HepG2 (cell line): ENCODE results near the gene PHKB. TPM values are rescaled to one million over a fixed set of nuclear protein-coding genes. Genes with fewer than 3 reads are reported as not detected.

Experiments used
- CENPX ChIP-seq: sonication (generic); formaldehyde crosslinking; IDR thresholded peaks from 2 replicates; pipeline ENCODE4 v1.9.0; 2021; ENCODE audit warnings: mild to moderate bottlenecking, missing genetic modification reagents, moderate library complexity
- HES4 ChIP-seq: sonication (generic); formaldehyde crosslinking; IDR thresholded peaks from 2 replicates; pipeline ENCODE4 v1.9.0; 2021; ENCODE audit warnings: mild to moderate bottlenecking, missing genetic modification reagents, borderline replicate concordance
- HNRNPK ChIP-seq: fragments of 200-400 bp; formaldehyde crosslinking; IDR thresholded peaks from 2 replicates; pipeline ENCODE4 v1.6.1; 2018; ENCODE audit warnings: low read length, low read depth, moderate library complexity, mild to moderate bottlenecking; ENCODE audit not compliant: poor library complexity, severe bottlenecking
- JARID2 ChIP-seq: sonication (generic); formaldehyde crosslinking; IDR thresholded peaks from 2 replicates; pipeline ENCODE4 v1.8.1; 2023; ENCODE audit warnings: missing genetic modification reagents, inconsistent platforms; ENCODE audit not compliant: insufficient replicate concordance
- KDM2A ChIP-seq: sonication (generic); formaldehyde crosslinking; IDR thresholded peaks from 2 replicates; pipeline ENCODE4 v1.4.0; 2020; ENCODE audit warnings: low read depth, missing genetic modification reagents, borderline replicate concordance
- PAWR ChIP-seq: sonication (generic); formaldehyde crosslinking; IDR thresholded peaks from 2 replicates; pipeline ENCODE4 v1.4.0; 2020; ENCODE audit warnings: missing genetic modification reagents, mild to moderate bottlenecking, borderline replicate concordance
- PHB2 ChIP-seq: fragments of 450-650 bp; IDR thresholded peaks from 2 replicates; pipeline ENCODE4 v1.6.1; 2018; ENCODE audit not compliant: partially characterized antibody
- RORA ChIP-seq: sonication (generic); formaldehyde crosslinking; IDR thresholded peaks from 2 replicates; pipeline ENCODE4 v1.5.0; 2020; ENCODE audit warnings: mild to moderate bottlenecking, missing genetic modification reagents, moderate library complexity
- SKI ChIP-seq: fragments of 450-650 bp; IDR thresholded peaks from one replicate; pipeline ENCODE4 v1.6.1; 2018; ENCODE audit warnings: mild to moderate bottlenecking; ENCODE audit not compliant: partially characterized antibody
- TEAD2 ChIP-seq: sonication (generic); formaldehyde crosslinking; IDR thresholded peaks from 2 replicates; pipeline ENCODE4 v1.9.0; 2021; ENCODE audit warnings: missing genetic modification reagents
- ZNF292 ChIP-seq: sonication (generic); formaldehyde crosslinking; IDR thresholded peaks from 2 replicates; pipeline ENCODE4 v1.8.1; 2022; ENCODE audit warnings: mild to moderate bottlenecking, low read depth, missing genetic modification reagents, borderline replicate concordance
- ZNF343 ChIP-seq: sonication (generic); formaldehyde crosslinking; IDR thresholded peaks from 2 replicates; pipeline ENCODE4 v1.4.0; 2020; ENCODE audit warnings: mild to moderate bottlenecking, missing genetic modification reagents
- ZNF430 ChIP-seq: sonication (generic); formaldehyde crosslinking; IDR thresholded peaks from 2 replicates; pipeline ENCODE4 v1.9.0; 2021; ENCODE audit warnings: mild to moderate bottlenecking, missing genetic modification reagents
- ZNF468 ChIP-seq: sonication (generic); formaldehyde crosslinking; IDR thresholded peaks from 2 replicates; pipeline ENCODE4 v1.8.0; 2022; ENCODE audit warnings: mild to moderate bottlenecking, moderate library complexity, missing genetic modification reagents
- ZNF672 ChIP-seq: sonication (generic); formaldehyde crosslinking; IDR thresholded peaks from 2 replicates; pipeline ENCODE4 v1.8.1; 2022; ENCODE audit warnings: missing genetic modification reagents
- ZNF772 ChIP-seq: sonication (generic); formaldehyde crosslinking; IDR thresholded peaks from 2 replicates; pipeline ENCODE4 v1.5.0; 2020; ENCODE audit warnings: mild to moderate bottlenecking, missing genetic modification reagents
- ZNF780A ChIP-seq: sonication (generic); formaldehyde crosslinking; IDR thresholded peaks from 2 replicates; pipeline ENCODE4 v1.8.0; 2022; ENCODE audit warnings: mild to moderate bottlenecking, missing genetic modification reagents, moderate library complexity
- ZNF850 ChIP-seq: sonication (generic); formaldehyde crosslinking; conservative IDR thresholded peaks from 2 replicates; pipeline ENCODE4 v1.9.0; 2021; ENCODE audit warnings: mild to moderate bottlenecking, missing genetic modification reagents
- polyA plus RNA-seq, 8 experiments: library from polyadenylated mRNA; depleted of rRNA in 3 of 8; stranded (reverse) in 7 of 8; unstranded in 1 of 8; fragments of >200 nt; fragmentation: Illumina TruSeq in 4 of 8; extraction: Trizol in 4 of 8; gene quantifications; 2 replicates each; pipeline versions ENCODE4 v1.2.1 to v1.2.3, GENCODE V29; 2011 to 2016; ENCODE audit warnings: low read depth in 4 of 8, missing spikeins in 1 of 8, mixed read lengths in 1 of 8; ENCODE audit not compliant: insufficient read depth in 1 of 8
- total RNA-seq, 5 experiments: library from RNA; depleted of rRNA; stranded (reverse); fragments of >200 nt; fragmentation: Illumina TruSeq; extraction: Trizol; gene quantifications; 2 replicates each; pipeline ENCODE4 v1.2.3, GENCODE V29; 2016; ENCODE audit warnings: low read depth in 1 of 5
- TF ChIP-seq, protein P1 (sequence below): sonication (generic); formaldehyde crosslinking; IDR thresholded peaks from 2 replicates; pipeline ENCODE4 v1.8.1; 2023; ENCODE audit warnings: mild to moderate bottlenecking, moderate library complexity, missing genetic modification reagents
- TF ChIP-seq, protein P2 (sequence below): sonication (generic); formaldehyde crosslinking; IDR thresholded peaks from 2 replicates; pipeline ENCODE4 v1.4.0; 2020; ENCODE audit warnings: missing genetic modification reagents
- TF ChIP-seq, protein P3 (sequence below): sonication (generic); formaldehyde crosslinking; IDR thresholded peaks from 2 replicates; pipeline ENCODE4 v1.5.0; 2020; ENCODE audit warnings: missing genetic modification reagents, mild to moderate bottlenecking, borderline replicate concordance
- TF ChIP-seq, protein P4 (sequence below): IDR thresholded peaks from 2 replicates; pipeline ENCODE4 v1.6.1; 2016; ENCODE audit warnings: low read depth, borderline replicate concordance

PHKB gene
- total and polyA plus RNA-seq, 2 of the 13 experiments (the other 11 are each of a cell fraction or from before 2014, with no cell fraction given) = 66.0 to 80.8 TPM

DNA sequence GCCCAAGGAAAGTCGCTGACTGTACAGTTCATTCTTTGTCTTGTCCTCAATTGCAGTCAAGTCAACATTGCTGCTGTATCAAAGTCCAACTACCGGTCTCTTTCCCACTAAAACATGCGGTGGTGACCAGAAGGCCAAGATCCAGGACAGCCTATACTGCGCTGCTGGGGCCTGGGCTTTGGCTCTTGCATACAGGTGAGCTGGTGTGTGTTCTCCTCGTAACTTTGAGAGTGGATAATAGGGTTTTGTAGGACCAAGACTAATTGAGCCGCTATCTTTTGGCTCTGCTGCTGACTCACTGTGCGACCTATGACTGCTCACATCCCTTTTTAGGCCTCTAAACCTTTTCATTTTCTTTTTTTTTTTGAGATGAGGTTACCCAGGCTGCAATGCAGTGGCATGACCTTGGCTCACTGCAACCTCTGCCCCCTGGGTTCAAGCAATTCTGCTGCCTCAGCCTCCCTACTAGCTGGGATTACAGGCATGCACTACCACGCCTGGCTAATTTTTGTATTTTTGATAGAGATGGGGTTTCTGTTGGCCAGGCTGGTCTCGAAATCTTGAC, 38.7 kb downstream of the PHKB start (continued):
- TF ChIP-seq HNRNPK = no peak
- no peak for TF ChIP-seq ZNF343 (CRISPR knock-in tag)
- no peak for TF ChIP-seq ZNF468 (CRISPR knock-in tag)
- no peak for TF ChIP-seq ZNF850 (CRISPR knock-in tag)
- no peak; the same call in 1 of the 2 replicates for TF ChIP-seq ZNF430 (CRISPR knock-in tag)
- TF ChIP-seq ZNF780A = no peak
- no peak for TF ChIP-seq CENPX (CRISPR knock-in tag)
- TF ChIP-seq ZNF772 (CRISPR knock-in tag) = peak; percentile 41; the same call in 1 of the 2 replicates
- TF ChIP-seq, protein P1, sequence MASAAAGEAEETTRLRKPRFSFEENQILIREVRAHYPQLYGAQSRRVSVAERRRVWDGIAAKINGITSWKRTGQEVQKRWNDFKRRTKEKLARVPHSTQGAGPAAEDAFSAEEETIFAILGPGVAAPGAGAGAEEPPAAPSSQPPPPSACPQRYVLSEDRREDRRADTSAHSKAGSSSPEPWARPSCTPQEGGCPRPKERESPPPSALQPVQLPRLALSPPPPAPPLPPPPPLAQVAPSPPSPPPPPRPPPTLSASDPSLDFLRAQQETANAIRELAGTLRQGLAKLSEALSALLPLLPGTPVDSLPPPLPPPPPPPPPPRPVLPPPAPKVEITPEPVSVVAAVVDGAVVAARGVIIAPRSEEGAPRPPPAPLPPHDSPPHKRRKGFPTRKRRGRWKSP (CRISPR knock-in tag) = 0 out of 2 replicates have a peak, but pooled peaks have one; percentile 68
- TF ChIP-seq PHB2 = no peak
- no peak for TF ChIP-seq HES4 (CRISPR knock-in tag)
- TF ChIP-seq, protein P2, sequence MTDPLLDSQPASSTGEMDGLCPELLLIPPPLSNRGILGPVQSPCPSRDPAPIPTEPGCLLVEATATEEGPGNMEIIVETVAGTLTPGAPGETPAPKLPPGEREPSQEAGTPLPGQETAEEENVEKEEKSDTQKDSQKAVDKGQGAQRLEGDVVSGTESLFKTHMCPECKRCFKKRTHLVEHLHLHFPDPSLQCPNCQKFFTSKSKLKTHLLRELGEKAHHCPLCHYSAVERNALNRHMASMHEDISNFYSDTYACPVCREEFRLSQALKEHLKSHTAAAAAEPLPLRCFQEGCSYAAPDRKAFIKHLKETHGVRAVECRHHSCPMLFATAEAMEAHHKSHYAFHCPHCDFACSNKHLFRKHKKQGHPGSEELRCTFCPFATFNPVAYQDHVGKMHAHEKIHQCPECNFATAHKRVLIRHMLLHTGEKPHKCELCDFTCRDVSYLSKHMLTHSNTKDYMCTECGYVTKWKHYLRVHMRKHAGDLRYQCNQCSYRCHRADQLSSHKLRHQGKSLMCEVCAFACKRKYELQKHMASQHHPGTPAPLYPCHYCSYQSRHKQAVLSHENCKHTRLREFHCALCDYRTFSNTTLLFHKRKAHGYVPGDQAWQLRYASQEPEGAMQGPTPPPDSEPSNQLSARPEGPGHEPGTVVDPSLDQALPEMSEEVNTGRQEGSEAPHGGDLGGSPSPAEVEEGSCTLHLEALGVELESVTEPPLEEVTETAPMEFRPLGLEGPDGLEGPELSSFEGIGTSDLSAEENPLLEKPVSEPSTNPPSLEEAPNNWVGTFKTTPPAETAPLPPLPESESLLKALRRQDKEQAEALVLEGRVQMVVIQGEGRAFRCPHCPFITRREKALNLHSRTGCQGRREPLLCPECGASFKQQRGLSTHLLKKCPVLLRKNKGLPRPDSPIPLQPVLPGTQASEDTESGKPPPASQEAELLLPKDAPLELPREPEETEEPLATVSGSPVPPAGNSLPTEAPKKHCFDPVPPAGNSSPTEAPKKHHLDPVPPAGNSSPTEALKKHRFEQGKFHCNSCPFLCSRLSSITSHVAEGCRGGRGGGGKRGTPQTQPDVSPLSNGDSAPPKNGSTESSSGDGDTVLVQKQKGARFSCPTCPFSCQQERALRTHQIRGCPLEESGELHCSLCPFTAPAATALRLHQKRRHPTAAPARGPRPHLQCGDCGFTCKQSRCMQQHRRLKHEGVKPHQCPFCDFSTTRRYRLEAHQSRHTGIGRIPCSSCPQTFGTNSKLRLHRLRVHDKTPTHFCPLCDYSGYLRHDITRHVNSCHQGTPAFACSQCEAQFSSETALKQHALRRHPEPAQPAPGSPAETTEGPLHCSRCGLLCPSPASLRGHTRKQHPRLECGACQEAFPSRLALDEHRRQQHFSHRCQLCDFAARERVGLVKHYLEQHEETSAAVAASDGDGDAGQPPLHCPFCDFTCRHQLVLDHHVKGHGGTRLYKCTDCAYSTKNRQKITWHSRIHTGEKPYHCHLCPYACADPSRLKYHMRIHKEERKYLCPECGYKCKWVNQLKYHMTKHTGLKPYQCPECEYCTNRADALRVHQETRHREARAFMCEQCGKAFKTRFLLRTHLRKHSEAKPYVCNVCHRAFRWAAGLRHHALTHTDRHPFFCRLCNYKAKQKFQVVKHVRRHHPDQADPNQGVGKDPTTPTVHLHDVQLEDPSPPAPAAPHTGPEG (CRISPR knock-in tag) = no peak
- TF ChIP-seq TEAD2 (CRISPR knock-in tag) = no peak
- no peak for TF ChIP-seq RORA
- TF ChIP-seq SKI = no peak
- TF ChIP-seq, protein P3, sequence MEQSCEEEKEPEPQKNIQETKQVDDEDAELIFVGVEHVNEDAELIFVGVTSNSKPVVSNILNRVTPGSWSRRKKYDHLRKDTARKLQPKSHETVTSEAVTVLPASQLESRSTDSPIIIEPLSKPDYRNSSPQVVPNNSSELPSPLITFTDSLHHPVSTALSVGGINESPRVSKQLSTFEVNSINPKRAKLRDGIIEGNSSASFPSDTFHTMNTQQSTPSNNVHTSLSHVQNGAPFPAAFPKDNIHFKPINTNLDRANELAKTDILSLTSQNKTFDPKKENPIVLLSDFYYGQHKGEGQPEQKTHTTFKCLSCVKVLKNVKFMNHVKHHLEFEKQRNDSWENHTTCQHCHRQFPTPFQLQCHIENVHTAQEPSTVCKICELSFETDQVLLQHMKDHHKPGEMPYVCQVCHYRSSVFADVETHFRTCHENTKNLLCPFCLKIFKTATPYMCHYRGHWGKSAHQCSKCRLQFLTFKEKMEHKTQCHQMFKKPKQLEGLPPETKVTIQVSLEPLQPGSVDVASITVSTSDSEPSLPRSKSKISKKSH (CRISPR knock-in tag) = no peak
- peak; percentile 77 for TF ChIP-seq ZNF292 (CRISPR knock-in tag)
- TF ChIP-seq ZNF672 = no peak
- peak; percentile 41 for TF ChIP-seq JARID2 (CRISPR knock-in tag)
- TF ChIP-seq, protein P4, sequence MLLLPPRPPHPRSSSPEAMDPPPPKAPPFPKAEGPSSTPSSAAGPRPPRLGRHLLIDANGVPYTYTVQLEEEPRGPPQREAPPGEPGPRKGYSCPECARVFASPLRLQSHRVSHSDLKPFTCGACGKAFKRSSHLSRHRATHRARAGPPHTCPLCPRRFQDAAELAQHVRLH = peak; percentile 70; the same call in 1 of the 2 replicates
- no peak; the same call in 1 of the 2 replicates for TF ChIP-seq KDM2A
- TF ChIP-seq PAWR (CRISPR knock-in tag) = no peak
